Natural killer cell (primary cell): Measurements from ENCODE around the gene PIP4K2B. TPM values are rescaled to one million over a fixed set of nuclear protein-coding genes. Genes with fewer than 3 reads are reported as not detected.

Experiments used
- ATAC-seq, 3 donors: fragments of 150-1000 bp in 2 of 3; fragments of 200-7000 bp in 1 of 3; cut with Tn5 transposase; 1 replicate in 1 of 3; 2 replicates in 2 of 3; pipeline ENCODE4 v1.10.0; 2021; ENCODE audit warnings: mild to moderate bottlenecking in 2 of 3, moderate library complexity in 2 of 3
- DNase-seq, 2 donors: peaks; one replicate each; pipeline versions ENCODE4 v3.0.0 to v3.0.0-alpha.2; 2013 to 2021; ENCODE audit warnings: mixed read lengths in 1 of 2
- H3K27ac ChIP-seq: one replicate; pipeline ENCODE4 v1.5.1; 2013; ENCODE audit warnings: mild to moderate bottlenecking, low read length
- H3K27me3 ChIP-seq: one replicate; pipeline ENCODE4 v1.6.1; 2013; ENCODE audit warnings: low read length; ENCODE audit not compliant: control insufficient read depth, insufficient read depth
- H3K36me3 ChIP-seq: one replicate; pipeline ENCODE4 v1.6.1; 2013; ENCODE audit warnings: low read length; ENCODE audit not compliant: control insufficient read depth, insufficient read depth
- H3K4me1 ChIP-seq: one replicate; pipeline ENCODE4 v1.6.1; 2013; ENCODE audit warnings: low read length; ENCODE audit not compliant: control insufficient read depth, insufficient read depth
- H3K4me3 ChIP-seq: one replicate; pipeline ENCODE4 v1.5.1; 2013; ENCODE audit warnings: low read length
- H3K9me3 ChIP-seq: one replicate; pipeline ENCODE4 v1.6.1; 2013; ENCODE audit warnings: low read length; ENCODE audit not compliant: control insufficient read depth, insufficient read depth
- H3K27ac Mint-ChIP-seq, 2 donors: one replicate each; pipeline ENCODE4 v1.8.0; 2022; ENCODE audit warnings: mild to moderate bottlenecking in 2 of 2, mixed read lengths in 2 of 2, moderate library complexity in 1 of 2
- H3K27me3 Mint-ChIP-seq, 2 donors: one replicate each; pipeline ENCODE4 v1.8.0; 2022; ENCODE audit warnings: low read depth in 2 of 2, mixed read lengths in 2 of 2
- H3K36me3 Mint-ChIP-seq: one replicate; pipeline ENCODE4 v1.8.0; 2022; ENCODE audit warnings: mixed read lengths
- H3K4me1 Mint-ChIP-seq, 2 donors: one replicate each; pipeline ENCODE4 v1.8.0; 2022; ENCODE audit warnings: mixed read lengths in 2 of 2
- H3K4me3 Mint-ChIP-seq: one replicate; pipeline ENCODE4 v1.8.0; 2022; ENCODE audit warnings: mild to moderate bottlenecking, moderate library complexity, mixed read lengths
- H3K9me3 Mint-ChIP-seq, 2 donors: one replicate each; pipeline ENCODE4 v1.8.0; 2022; ENCODE audit warnings: mixed read lengths in 2 of 2
- WGBS: methylation state at CpG from one replicate; pipeline ENCODE4 v1.1.7; 2013; ENCODE audit warnings: missing lambda C conversion rate; ENCODE audit not compliant: insufficient coverage; 5-methylcytosine and 5-hydroxymethylcytosine counted together
- intact Hi-C: fragments of 100-400 bp; cut with micrococcal nuclease; formaldehyde crosslinking; loops from one replicate; pipeline ENCODE4 v1.14.2; 2022
- total RNA-seq, 4 donors: library from RNA; stranded (reverse); fragments of 120-200 nt in 1 of 4; gene quantifications; one replicate each; pipeline versions ENCODE4 v1.2.3 to v1.2.4, GENCODE V29; 2013 to 2022
- TF ChIP-seq, protein P1 (sequence below): fragments of 200-600 bp; IDR thresholded peaks from one replicate; pipeline ENCODE4 v1.8.0; 2022; ENCODE audit warnings: antibody characterized with exemption

Gene PIP4K2B
- total RNA-seq, 3 donors from 2014 or later (not counting 1 experiment from before 2014, with no cell fraction given): 26.8 to 36.8 (median 36.3) TPM

DNA sequence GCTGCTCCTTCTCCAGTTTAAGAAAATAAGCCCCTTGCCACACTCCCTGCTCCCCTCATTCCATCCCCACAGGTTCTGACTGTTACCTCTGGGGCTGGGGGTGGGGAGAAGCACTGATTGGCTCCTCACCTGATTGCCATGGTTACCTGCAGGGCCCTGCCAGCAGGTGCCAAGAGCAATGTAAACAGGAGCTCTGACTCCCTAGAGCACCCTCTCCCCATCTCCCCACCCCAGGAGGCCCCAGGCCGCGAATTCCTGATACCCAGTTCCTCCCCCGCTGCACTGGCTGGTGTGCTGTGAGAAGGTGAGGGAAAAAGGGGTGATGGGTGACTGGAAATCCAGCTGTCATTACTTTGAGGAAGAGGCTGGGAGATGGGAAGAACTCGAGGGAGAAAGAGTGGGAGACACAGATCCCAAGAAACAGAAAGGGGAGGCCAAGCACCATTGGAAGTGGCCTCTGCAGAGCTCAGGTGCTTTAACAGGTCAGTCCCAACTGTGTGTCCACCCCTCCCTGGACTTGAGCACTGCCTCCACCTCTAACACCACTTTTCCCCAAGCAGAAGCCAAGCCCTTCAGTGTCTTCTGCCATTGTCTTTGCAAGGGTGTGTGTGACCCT is 55.7 kb downstream of the PIP4K2B start:
- H3K27ac Mint-ChIP-seq: no peak overlapping the region
- ATAC-seq: no peak

DNA sequence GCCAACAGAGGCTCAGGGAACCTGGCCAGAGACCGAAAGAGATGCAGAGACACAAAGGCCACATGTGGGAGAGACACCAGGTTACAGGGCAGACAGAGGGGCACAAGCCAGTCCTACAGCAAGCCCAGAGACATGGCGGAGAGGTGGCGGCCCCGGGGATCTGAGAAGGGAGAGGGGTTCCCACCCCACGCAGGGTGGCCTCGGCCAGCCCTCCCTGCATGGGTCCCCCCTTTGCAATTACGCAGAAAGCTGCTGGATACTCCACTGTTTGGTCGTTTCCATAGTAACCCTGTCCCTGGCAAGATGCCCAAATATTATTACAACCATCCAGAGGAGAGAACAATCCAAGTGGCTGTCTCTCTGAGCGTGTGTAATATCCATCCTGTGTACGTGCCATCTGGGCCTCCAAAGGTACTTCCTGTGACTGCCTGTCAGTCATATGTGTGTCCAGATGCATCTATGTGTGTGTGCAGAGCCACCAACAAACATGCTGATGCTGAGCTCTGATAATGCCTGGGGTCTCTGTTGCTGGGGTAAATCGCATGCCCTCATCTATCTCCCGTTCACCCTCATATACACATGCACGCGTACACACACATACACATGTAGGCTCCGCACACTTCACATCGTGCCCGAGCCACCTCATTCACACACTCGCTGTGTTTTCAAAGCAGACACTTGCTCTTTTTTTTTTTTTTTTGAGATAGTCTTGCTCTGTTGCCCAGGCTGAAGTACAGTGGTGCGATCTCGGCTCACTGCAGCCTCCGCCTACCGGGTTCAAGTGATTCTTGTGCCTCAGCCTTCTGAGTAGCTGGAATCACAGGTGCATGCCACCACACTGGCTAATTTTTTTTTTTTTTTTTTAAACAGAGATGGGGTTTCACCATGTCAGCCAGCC is 56.7 kb downstream of the PIP4K2B start:
- ATAC-seq (no peak), DNase-seq (no peak)
- Histone ChIP-seq H3K27ac (no peak overlapping the region), H3K36me3 (no peaks in the 10 kb centered on the region), H3K9me3 (no peaks in the 10 kb centered on the region), H3K4me3 (no peak overlapping the region), H3K4me1 (peaks cover 14% of the 10 kb centered on the region), H3K27me3 (peaks cover 18% of the 10 kb centered on the region)
- H3K9me3 Mint-ChIP-seq: no peaks in the 10 kb centered on the region
- H3K4me1 Mint-ChIP-seq: peaks cover 2 to 9% of the 10 kb centered on the region in 2 donors
- H3K27ac Mint-ChIP-seq: no peak overlapping the region
- 74% methylated on average over 22 of the region's 22 CpGs for WGBS
- TF ChIP-seq, protein P1, sequence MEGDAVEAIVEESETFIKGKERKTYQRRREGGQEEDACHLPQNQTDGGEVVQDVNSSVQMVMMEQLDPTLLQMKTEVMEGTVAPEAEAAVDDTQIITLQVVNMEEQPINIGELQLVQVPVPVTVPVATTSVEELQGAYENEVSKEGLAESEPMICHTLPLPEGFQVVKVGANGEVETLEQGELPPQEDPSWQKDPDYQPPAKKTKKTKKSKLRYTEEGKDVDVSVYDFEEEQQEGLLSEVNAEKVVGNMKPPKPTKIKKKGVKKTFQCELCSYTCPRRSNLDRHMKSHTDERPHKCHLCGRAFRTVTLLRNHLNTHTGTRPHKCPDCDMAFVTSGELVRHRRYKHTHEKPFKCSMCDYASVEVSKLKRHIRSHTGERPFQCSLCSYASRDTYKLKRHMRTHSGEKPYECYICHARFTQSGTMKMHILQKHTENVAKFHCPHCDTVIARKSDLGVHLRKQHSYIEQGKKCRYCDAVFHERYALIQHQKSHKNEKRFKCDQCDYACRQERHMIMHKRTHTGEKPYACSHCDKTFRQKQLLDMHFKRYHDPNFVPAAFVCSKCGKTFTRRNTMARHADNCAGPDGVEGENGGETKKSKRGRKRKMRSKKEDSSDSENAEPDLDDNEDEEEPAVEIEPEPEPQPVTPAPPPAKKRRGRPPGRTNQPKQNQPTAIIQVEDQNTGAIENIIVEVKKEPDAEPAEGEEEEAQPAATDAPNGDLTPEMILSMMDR: no peak
- H3K27me3 Mint-ChIP-seq: peaks cover 27% of the 10 kb centered on the region in 2 donors
- intact Hi-C loops: no loop called here
- H3K4me3 Mint-ChIP-seq: no peak overlapping the region
- no peaks in the 10 kb centered on the region for H3K36me3 Mint-ChIP-seq

More for the DNA sequence above, 55.7 kb downstream of the PIP4K2B start:
- Histone ChIP-seq H3K27ac (no peak overlapping the region), H3K4me1 (peaks cover 23% of the 10 kb centered on the region), H3K4me3 (no peak overlapping the region), H3K36me3 (no peaks in the 10 kb centered on the region), H3K27me3 (peaks cover 26% of the 10 kb centered on the region), H3K9me3 (no peaks in the 10 kb centered on the region)
- H3K9me3 Mint-ChIP-seq: no peaks in the 10 kb centered on the region
- no peak for DNase-seq
- H3K27me3 Mint-ChIP-seq: peaks cover 27 to 30% of the 10 kb centered on the region in 2 donors
- TF ChIP-seq, protein P1: no peak
- H3K4me1 Mint-ChIP-seq: peaks cover 4 to 12% of the 10 kb centered on the region in 2 donors
- WGBS: 84% methylated on average over 2 of the region's 4 CpGs
- intact Hi-C loops: no loop called here
- H3K4me3 Mint-ChIP-seq: no peak overlapping the region
- H3K36me3 Mint-ChIP-seq: no peaks in the 10 kb centered on the region

DNA sequence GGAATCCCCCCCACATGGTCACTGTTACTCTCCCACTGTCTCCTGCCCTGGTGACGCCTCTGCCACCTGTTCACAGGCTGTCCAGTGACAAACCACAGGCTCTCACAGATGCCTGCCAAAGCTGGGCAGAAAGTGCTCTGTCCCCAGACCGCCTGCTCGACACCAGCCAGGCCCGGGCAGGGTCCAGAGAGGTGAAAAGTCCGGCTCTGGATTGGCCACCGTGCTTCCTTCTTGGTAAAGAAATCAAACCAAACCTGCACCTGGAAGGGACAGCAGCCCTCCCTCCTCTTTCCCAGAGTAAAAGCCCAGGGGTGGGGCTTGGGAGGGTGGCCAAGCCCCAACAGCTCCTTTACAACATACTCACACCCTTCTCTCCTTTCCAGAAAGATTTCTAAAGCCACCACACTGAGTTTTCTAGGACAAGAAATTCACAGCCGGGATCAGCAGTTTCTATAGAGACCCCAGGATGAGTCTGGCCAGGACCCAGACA is 57.4 kb downstream of the PIP4K2B start:
- intact Hi-C loops: no loop called here
- Histone ChIP-seq H3K4me3 (no peak overlapping the region), H3K9me3 (no peaks in the 10 kb centered on the region), H3K36me3 (no peaks in the 10 kb centered on the region), H3K4me1 (peaks cover 7% of the 10 kb centered on the region), H3K27ac (no peak overlapping the region), H3K27me3 (peaks cover 13% of the 10 kb centered on the region)
- WGBS: 60% methylated on average over 7 of the region's 7 CpGs
- Mint-ChIP-seq H3K27ac (no peak overlapping the region), H3K36me3 (no peaks in the 10 kb centered on the region), H3K4me3 (no peak overlapping the region), H3K4me1 (peaks cover 0 to 6% of the 10 kb centered on the region in 2 donors), H3K9me3 (no peaks in the 10 kb centered on the region), H3K27me3 (peaks cover 25 to 26% of the 10 kb centered on the region in 2 donors)
- no peak for DNase-seq
- TF ChIP-seq, protein P1: no peak
- ATAC-seq: no peak
